B cell (primary cell): ENCODE results near the gene FKBP15. TPM values are rescaled to one million over a fixed set of nuclear protein-coding genes. Genes with fewer than 3 reads are reported as not detected.

Source experiments
- ATAC-seq: fragments of 200-7000 bp; cut with Tn5 transposase; one replicate; pipeline ENCODE4 v1.10.0; 2021; ENCODE audit warnings: low read depth, mild to moderate bottlenecking, moderate number of reproducible peaks, moderate library complexity
- CTCF ChIA-PET: fragments of 350-600 bp; sonication (Branson Sonifier 250); formaldehyde crosslinking; loops from one replicate; lab custom pipeline; 2021; ENCODE audit warnings: antibody characterized with exemption, inconsistent platforms; lab: Charles Lee
- POLR2A ChIA-PET: fragments of 350-600 bp; sonication (Branson Sonifier 250); formaldehyde crosslinking; loops from one replicate; lab custom pipeline; 2021; ENCODE audit warnings: antibody characterized with exemption; lab: Charles Lee
- DNase-seq: peaks from one replicate; pipeline ENCODE4 v3.0.0; 2013
- H2AFZ ChIP-seq: 2 replicates; pipeline ENCODE4 v1.6.1; 2012; ENCODE audit warnings: mild to moderate bottlenecking, low read depth, low read length; ENCODE audit not compliant: insufficient read depth, poor library complexity, severe bottlenecking
- H3K27ac ChIP-seq, 2 donors: 1 replicate in 1 of 2; 2 replicates in 1 of 2; pipeline ENCODE4 v1.5.1; 2012 to 2013; ENCODE audit warnings: low read length in 2 of 2, mild to moderate bottlenecking in 2 of 2, moderate library complexity in 1 of 2
- H3K27me3 ChIP-seq, 4 experiments: fragments of 200-600 bp in 1 of 4; sonication (generic) in 1 of 4; replicated peaks in 1 of 4; 1 replicate in 2 of 4; 2 replicates in 2 of 4; pipeline versions ENCODE4 v1.6.1 to v1.7.0; 2013 to 2016; ENCODE audit warnings: low read length in 3 of 4, mild to moderate bottlenecking in 2 of 4, mixed read lengths in 1 of 4, moderate library complexity in 1 of 4; ENCODE audit not compliant: insufficient read depth in 4 of 4, control insufficient read depth in 3 of 4; ENCODE audit errors: control extremely low read depth in 1 of 4
- H3K36me3 ChIP-seq, 2 experiments: replicated peaks in 1 of 2; 1 replicate in 1 of 2; 2 replicates in 1 of 2; pipeline versions ENCODE4 v1.6.1 to v1.7.1; 2013; ENCODE audit warnings: low read length in 1 of 2; ENCODE audit not compliant: insufficient read depth in 2 of 2, control insufficient read depth in 1 of 2; ENCODE audit errors: control extremely low read depth in 1 of 2, extremely low read depth in 1 of 2
- H3K4me1 ChIP-seq, 2 donors: fragments of 200-600 bp in 1 of 2; sonication (generic) in 1 of 2; 1 replicate in 1 of 2; 2 replicates in 1 of 2; pipeline versions ENCODE4 v1.5.1 to v1.6.1; 2013 to 2017; ENCODE audit warnings: low read length in 2 of 2; ENCODE audit not compliant: control insufficient read depth in 2 of 2, insufficient read depth in 2 of 2
- H3K4me2 ChIP-seq: replicated peaks from 2 replicates; pipeline ENCODE3; 2012; ENCODE audit warnings: mild to moderate bottlenecking, low read depth, low read length; ENCODE audit not compliant: poor library complexity, severe bottlenecking
- H3K4me3 ChIP-seq, 5 experiments: fragments of 200-600 bp in 1 of 5; sonication (generic) in 1 of 5; 1 replicate in 3 of 5; 2 replicates in 2 of 5; pipeline versions ENCODE4 v1.5.1 to v1.7.0; 2011 to 2016; ENCODE audit warnings: low read length in 4 of 5, mild to moderate bottlenecking in 4 of 5, low read depth in 2 of 5, control low read depth in 1 of 5, moderate library complexity in 1 of 5; ENCODE audit not compliant: insufficient read depth in 1 of 5; ENCODE audit errors: control extremely low read depth in 1 of 5, extremely low read depth in 1 of 5
- H3K79me2 ChIP-seq: fragments of 200-600 bp; sonication (generic); one replicate; pipeline ENCODE4 v1.6.0; 2016; ENCODE audit warnings: low read length; ENCODE audit not compliant: control insufficient read depth, insufficient read depth
- H3K9ac ChIP-seq: fragments of 200-600 bp; sonication (generic); 2 replicates; pipeline ENCODE4 v1.6.1; 2017; ENCODE audit warnings: mild to moderate bottlenecking, low read length, moderate library complexity
- H3K9me3 ChIP-seq, 3 donors: one replicate each; pipeline versions ENCODE4 v1.6.1 to v1.7.1; 2013; ENCODE audit warnings: low read length in 2 of 3; ENCODE audit not compliant: control insufficient read depth in 2 of 3, insufficient read depth in 1 of 3; ENCODE audit errors: control extremely low read depth in 1 of 3
- H4K20me1 ChIP-seq: 2 replicates; pipeline ENCODE4 v1.6.0; 2012; ENCODE audit warnings: mild to moderate bottlenecking, low read length; ENCODE audit not compliant: insufficient read depth, control insufficient read depth, poor library complexity, severe bottlenecking
- H3K27ac Mint-ChIP-seq: one replicate; pipeline ENCODE4 v1.8.0; 2021; ENCODE audit warnings: mixed read lengths
- H3K27me3 Mint-ChIP-seq: one replicate; pipeline ENCODE4 v1.8.0; 2021; ENCODE audit warnings: mixed read lengths
- H3K4me1 Mint-ChIP-seq: one replicate; pipeline ENCODE4 v1.8.0; 2021; ENCODE audit warnings: mixed read lengths
- H3K4me3 Mint-ChIP-seq: one replicate; pipeline ENCODE4 v1.8.0; 2021; ENCODE audit warnings: mixed read lengths
- H3K9me3 Mint-ChIP-seq: one replicate; pipeline ENCODE4 v1.8.0; 2022; ENCODE audit warnings: mixed read lengths; ENCODE audit not compliant: insufficient read depth
- CTCF ChIP-seq: fragments of 200-600 bp; IDR thresholded peaks from one replicate; pipeline ENCODE4 v1.8.0; 2022; ENCODE audit warnings: antibody characterized with exemption, mild to moderate bottlenecking
- EZH2 ChIP-seq: IDR thresholded peaks from 2 replicates; pipeline ENCODE4 v1.6.1; 2012; ENCODE audit warnings: borderline replicate concordance, low read depth, mild to moderate bottlenecking, moderate library complexity, low read length; ENCODE audit not compliant: insufficient read depth, poor library complexity, severe bottlenecking
- WGBS: methylation state at CpG from one replicate; pipeline ENCODE4 v1.1.5; 2013; ENCODE audit warnings: missing lambda C conversion rate; ENCODE audit not compliant: insufficient coverage; 5-methylcytosine and 5-hydroxymethylcytosine counted together
- intact Hi-C: fragments of 100-400 bp; cut with micrococcal nuclease; formaldehyde crosslinking; loops from one replicate; pipeline ENCODE4 v1.10.0; 2022
- polyA plus RNA-seq: library from polyadenylated mRNA; depleted of rRNA; stranded (reverse); fragments of >200 nt; gene quantifications from 2 replicates; pipeline ENCODE4 v1.2.3, GENCODE V29; 2012
- total RNA-seq, 2 donors: library from RNA; stranded (reverse); fragments of 120-200 nt in 1 of 2; gene quantifications; 1 replicate in 1 of 2; 2 replicates in 1 of 2; pipeline versions ENCODE4 v1.2.3 to v1.2.4, GENCODE V29; 2013 to 2022

The FKBP15 gene
- total and polyA plus RNA-seq, 2 donors (not counting 1 experiment from before 2014, with no cell fraction given): 21.1 to 40.6 TPM

GRCh38 chr9:113205861-113206260, 15.2 kb downstream of the FKBP15 start:
- no peaks in the 10 kb centered on the region for H3K9me3 Mint-ChIP-seq
- H3K4me3 ChIP-seq: no peak overlapping the region
- H3K27me3 Mint-ChIP-seq: no peaks in the 10 kb centered on the region
- no peak for TF ChIP-seq EZH2
- TF ChIP-seq CTCF: no peak
- no peak overlapping the region for H3K4me2 ChIP-seq
- no peaks in the 10 kb centered on the region for H3K27me3 ChIP-seq
- peaks cover 6 to 49% of the 10 kb centered on the region in 2 experiments for H3K36me3 ChIP-seq
- no peaks in the 10 kb centered on the region for H4K20me1 ChIP-seq
- H3K79me2 ChIP-seq: peaks cover 4% of the 10 kb centered on the region
- no peak overlapping the region for H2AFZ ChIP-seq
- DNase-seq: no peak
- POLR2A ChIA-PET: no interaction called here
- peaks cover 0 to 11% of the 10 kb centered on the region in 2 donors for H3K4me1 ChIP-seq
- H3K4me3 Mint-ChIP-seq: no peak overlapping the region
- H3K9ac ChIP-seq: no peak overlapping the region
- no peak overlapping the region for H3K27ac Mint-ChIP-seq
- ATAC-seq: no peak
- intact Hi-C loops: no loop called here
- H3K4me1 Mint-ChIP-seq: peaks cover 6% of the 10 kb centered on the region
- no CpG with 5 or more reads among the region's 1 CpG for WGBS
- CTCF ChIA-PET: no interaction called here
- no peaks in the 10 kb centered on the region for H3K9me3 ChIP-seq
- no peak overlapping the region for H3K27ac ChIP-seq

DNA sequence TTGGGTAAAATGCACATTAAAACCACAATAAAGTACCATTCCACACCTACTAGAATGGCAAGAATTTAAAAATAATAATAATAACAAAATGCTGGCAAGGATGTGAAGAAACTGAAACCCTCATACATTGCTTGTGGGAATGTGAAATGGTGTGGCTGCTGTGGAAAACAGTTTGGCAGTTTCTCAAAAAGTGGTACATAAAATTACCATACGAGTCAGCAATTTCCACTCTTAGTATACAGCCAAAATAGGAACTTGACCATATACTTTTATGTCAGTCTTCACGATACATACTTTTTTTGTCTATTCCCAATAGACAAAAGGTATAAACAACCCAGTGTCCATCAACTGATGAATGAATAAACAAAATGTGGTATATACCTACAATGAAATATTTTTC, 15.6 kb downstream of the FKBP15 start:
- H3K79me2 ChIP-seq: peaks cover 4% of the 10 kb centered on the region
- H2AFZ ChIP-seq: no peak overlapping the region
- no peaks in the 10 kb centered on the region for H3K27me3 ChIP-seq
- no peaks in the 10 kb centered on the region for H3K9me3 Mint-ChIP-seq
- H3K4me1 ChIP-seq: peaks cover 0 to 11% of the 10 kb centered on the region in 2 donors
- H4K20me1 ChIP-seq: no peaks in the 10 kb centered on the region
- TF ChIP-seq CTCF: no peak
- TF ChIP-seq EZH2: no peak
- ChIA-PET CTCF (no interaction called here), POLR2A (no interaction called here)
- no peak overlapping the region for H3K27ac ChIP-seq
- intact Hi-C loops: no loop called here
- H3K27me3 Mint-ChIP-seq: no peaks in the 10 kb centered on the region
- H3K9me3 ChIP-seq: no peaks in the 10 kb centered on the region
- DNase-seq (no peak), ATAC-seq (no peak)
- H3K9ac ChIP-seq: no peak overlapping the region
- H3K4me2 ChIP-seq: no peak overlapping the region
- H3K27ac Mint-ChIP-seq: no peak overlapping the region
- no peak overlapping the region for H3K4me3 ChIP-seq
- no peak overlapping the region for H3K4me3 Mint-ChIP-seq
- peaks cover 6 to 45% of the 10 kb centered on the region in 2 experiments for H3K36me3 ChIP-seq
- peaks cover 6% of the 10 kb centered on the region for H3K4me1 Mint-ChIP-seq
- 100% methylated on average over 1 of the region's 2 CpGs for WGBS
